Hypothalamus (tissue), 51 donors: ENCODE measurements around the gene TUBGCP3.
"Not testable (repeated sequence)": the region's sequence is repeated elsewhere in the genome, so short reads cannot be mapped to it uniquely, and the experiment has no call there.

Experiments
- DNase-seq, 51 donors: peaks; one replicate each; lab custom pipeline; 2025; lab: John Stamatoyannopoulos, UW

TUBGCP3 gene

GRCh38 chr13:112531263-112531794 lies 56.6 kb downstream of the TUBGCP3 start:
- no peak for DNase-seq

DNA sequence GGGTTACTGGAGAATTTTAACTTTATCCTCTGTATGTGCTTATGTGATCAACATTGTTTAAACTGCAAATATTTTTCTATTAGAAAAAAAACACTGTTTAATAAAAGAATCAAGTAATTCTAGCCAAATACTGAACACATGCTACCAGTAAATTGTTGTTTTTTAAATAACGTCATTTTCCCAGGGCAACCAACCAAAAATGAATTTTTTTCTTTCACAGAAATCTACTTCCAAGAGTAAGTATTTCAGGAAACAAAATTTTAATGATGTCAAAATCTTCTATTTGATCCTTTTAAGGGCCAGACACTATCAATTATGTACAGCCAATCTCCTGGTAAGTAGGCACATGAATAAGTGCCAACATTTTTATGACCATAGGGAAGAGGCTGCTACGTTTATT lies 57.1 kb downstream of the TUBGCP3 start:
- no peak for DNase-seq

- no peak for DNase-seq
These were observed 58.7 kb downstream of the TUBGCP3 start for GRCh38 chr13:112529216-112529615.

- no peak for DNase-seq
These were observed 61.7 kb downstream of the TUBGCP3 start for GRCh38 chr13:112526146-112526853.

DNA sequence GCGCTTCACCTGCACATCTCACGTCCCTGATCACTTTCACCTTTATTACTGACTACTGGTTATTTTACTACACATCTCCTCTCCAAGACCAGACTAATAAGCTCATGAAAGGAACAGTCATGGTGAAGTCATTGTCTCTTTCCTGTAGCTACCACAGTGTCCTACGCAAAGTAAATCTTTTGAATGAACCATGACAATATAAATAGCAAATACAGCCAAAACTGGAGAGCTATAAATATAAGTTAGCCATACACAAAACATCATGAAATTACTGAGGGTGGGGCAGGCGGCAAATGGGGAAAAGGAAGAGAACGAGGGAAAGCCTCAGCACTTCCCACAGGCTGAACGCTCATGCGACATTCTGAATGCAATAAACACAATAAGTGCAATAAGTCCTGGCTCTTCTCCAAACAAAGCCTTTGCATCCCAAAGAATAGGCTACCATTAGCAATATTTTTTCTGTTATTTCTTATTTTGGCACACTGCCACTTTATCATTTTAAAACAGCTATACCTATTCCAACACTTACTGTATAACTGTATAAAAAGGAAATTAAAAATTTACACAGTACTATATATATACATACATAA lies 62.5 kb downstream of the TUBGCP3 start:
- DNase-seq = no peak

- DNase-seq = no peak
These were observed 65.4 kb downstream of the TUBGCP3 start for GRCh38 chr13:112522578-112522977.

DNA sequence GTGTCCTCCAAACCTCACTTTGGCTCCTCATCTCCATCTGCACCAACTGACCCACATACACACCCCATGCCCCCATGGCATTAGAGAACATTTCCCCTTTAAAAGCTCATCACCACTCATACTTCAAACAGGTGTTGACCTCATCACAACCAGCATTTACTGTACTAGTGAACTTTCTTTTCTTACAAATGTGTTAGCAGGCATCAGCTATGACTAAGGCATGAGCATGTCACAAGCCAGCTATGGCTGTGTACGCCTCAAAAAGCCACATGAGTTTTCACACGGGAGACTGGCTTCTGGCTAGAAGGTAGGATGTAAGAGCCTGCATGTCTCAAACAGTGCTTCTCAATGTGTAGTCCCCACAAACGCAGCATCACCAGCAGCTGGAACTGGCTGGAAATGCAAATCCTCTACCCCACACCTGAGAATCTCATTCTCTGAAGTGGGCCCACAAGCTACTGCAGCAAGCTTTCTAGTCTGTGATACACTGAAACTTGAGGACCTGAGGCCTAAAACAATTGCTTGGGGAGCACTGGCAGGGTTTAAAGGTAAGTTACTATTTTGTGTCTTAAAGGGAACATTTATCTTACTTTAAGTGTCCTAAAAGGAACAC lies 66.8 kb downstream of the TUBGCP3 start:
- no peak for DNase-seq

- DNase-seq = peak in 1 of 51 donors; percentile 0
These were observed 68.4 kb downstream of the TUBGCP3 start for GRCh38 chr13:112519517-112520060.

DNA sequence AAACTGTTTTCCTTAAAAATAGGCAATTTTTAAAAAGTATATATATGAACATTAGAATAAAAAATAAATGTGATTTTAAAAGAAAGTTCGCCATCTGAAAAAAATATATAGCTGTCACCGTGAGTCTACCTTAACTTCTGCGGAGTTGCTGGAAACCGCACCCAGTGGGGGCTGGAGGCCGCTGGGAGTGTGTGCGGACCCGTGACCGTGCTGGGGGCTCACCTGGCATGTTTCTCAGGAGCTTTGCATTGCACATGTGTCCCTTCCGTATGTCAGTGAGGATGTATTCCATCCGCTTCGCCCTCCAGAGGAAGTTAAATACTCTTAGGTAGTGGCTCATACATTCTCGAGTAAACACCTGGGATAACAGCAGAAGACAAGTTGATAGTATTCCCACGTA lies 71.7 kb downstream of the TUBGCP3 start:
- DNase-seq = no peak

GRCh38 chr13:112513761-112514160 lies 74.2 kb downstream of the TUBGCP3 start:
- DNase-seq = no peak

GRCh38 chr13:112510987-112511685 lies 76.8 kb downstream of the TUBGCP3 start:
- DNase-seq = no peak

- DNase-seq = peak in 22 of 51 donors; percentile 1 to 42 (median 18)
These were observed 77.8 kb downstream of the TUBGCP3 start for GRCh38 chr13:112510002-112510780.

- DNase-seq = no peak
These were observed 78.8 kb downstream of the TUBGCP3 start for GRCh38 chr13:112509190-112509589.

GRCh38 chr13:112506046-112506445 lies 81.9 kb downstream of the TUBGCP3 start:
- no peak for DNase-seq

GRCh38 chr13:112496166-112496565 lies 91.8 kb downstream of the TUBGCP3 start:
- no peak for DNase-seq

GRCh38 chr13:112495465-112495864 lies 92.5 kb downstream of the TUBGCP3 start:
- DNase-seq = no peak

- DNase-seq = no peak
These were observed 98.8 kb downstream of the TUBGCP3 start for GRCh38 chr13:112489199-112489598.

DNA sequence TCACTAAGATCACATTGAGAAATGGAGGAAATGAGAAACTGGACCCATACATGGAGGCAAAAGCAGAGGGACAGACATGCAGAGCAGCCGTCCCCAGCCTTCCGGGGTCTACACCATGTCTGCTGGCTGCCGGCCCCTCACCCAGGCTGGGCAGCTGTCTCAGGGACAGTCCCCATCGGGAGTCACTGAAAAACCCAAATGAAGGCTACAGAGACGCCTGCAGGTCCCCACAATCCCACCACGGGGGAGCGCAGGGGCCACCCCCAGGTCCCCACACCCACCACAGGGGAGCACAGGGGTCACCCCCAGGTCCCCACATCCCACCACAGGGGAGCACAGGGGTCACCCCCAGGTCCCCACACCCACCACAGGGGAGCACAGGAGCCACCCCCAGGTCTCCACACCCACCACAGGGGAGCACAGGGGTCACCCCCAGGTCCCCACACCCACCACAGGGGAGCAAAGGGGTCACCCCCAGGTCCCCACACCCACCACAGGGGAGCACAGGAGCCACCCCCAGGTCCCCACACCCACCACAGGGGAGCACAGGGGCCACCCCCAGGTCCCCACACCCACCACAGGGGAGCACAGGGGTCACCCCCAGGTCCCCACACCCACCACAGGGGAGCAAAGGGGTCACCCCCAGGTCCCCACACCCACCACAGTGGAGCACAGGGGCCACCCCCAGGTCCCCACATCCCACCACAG lies 99.5 kb downstream of the TUBGCP3 start:
- not testable (repeated sequence) for DNase-seq

DNA sequence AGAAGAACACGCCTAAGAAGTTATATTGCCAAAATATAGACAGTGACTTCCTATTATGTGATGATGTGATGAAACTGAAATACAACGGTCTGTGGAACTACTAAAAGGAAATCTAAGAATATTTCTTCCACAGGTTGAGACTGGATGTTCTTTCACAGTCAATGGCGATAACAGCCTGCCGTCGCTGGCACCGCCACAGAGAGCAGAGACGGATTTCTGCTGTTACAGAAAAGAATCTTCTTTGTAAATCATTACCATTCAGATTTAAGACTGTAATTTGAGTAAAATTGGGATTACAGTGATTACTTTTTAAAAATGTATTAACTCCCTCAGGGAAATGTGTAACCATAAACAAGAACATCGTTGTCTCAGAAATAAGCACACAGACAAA lies 100.8 kb downstream of the TUBGCP3 start:
- no peak for DNase-seq
